Esophagus squamous epithelium (tissue), 5 donors: ENCODE measurements around the gene HMGN3. TPM values are rescaled to one million over a fixed set of nuclear protein-coding genes. Genes with fewer than 3 reads are reported as not detected.

Source experiments
- DNase-seq: peaks from one replicate; lab custom pipeline; 2025; lab: John Stamatoyannopoulos, UW
- H3K27ac ChIP-seq, 4 donors: fragments of 200-600 bp; sonication (generic); one replicate each; pipeline ENCODE4 v1.5.1; 2016 to 2019; ENCODE audit warnings: mild to moderate bottlenecking in 1 of 4
- H3K27me3 ChIP-seq, 4 donors: fragments of 200-600 bp; sonication (generic); 1 replicate in 3 of 4; 2 replicates in 1 of 4; pipeline versions ENCODE4 v1.5.1 to v1.6.0; 2017 to 2021; ENCODE audit warnings: antibody characterized with exemption in 1 of 4
- H3K36me3 ChIP-seq, 3 donors: fragments of 200-600 bp; sonication (generic); one replicate each; pipeline ENCODE4 v1.5.1; 2016 to 2019
- H3K4me1 ChIP-seq, 3 donors: fragments of 200-600 bp; sonication (generic); one replicate each; pipeline ENCODE4 v1.5.1; 2017 to 2019
- H3K4me3 ChIP-seq, 4 donors: fragments of 200-600 bp; sonication (generic); 1 replicate in 3 of 4; 2 replicates in 1 of 4; pipeline ENCODE4 v1.5.1; 2016 to 2019; ENCODE audit warnings: mild to moderate bottlenecking in 2 of 4, moderate library complexity in 1 of 4
- H3K9me3 ChIP-seq, 3 donors: fragments of 200-600 bp; sonication (generic); one replicate each; pipeline ENCODE4 v1.5.1; 2016 to 2019
- CTCF ChIP-seq, 6 experiments: fragments of 450-650 bp in 4 of 6; fragments of 200-600 bp in 2 of 6; sonication (generic) in 2 of 6; IDR thresholded peaks; one replicate each; pipeline ENCODE4 v1.5.1; 2016 to 2019; ENCODE audit warnings: antibody characterized with exemption in 6 of 6, mild to moderate bottlenecking in 4 of 6, moderate library complexity in 4 of 6
- POLR2A ChIP-seq, 4 donors: fragments of 450-650 bp; IDR thresholded peaks; one replicate each; pipeline ENCODE4 v1.6.1; 2017; ENCODE audit warnings: antibody characterized with exemption in 4 of 4, mild to moderate bottlenecking in 4 of 4, moderate library complexity in 3 of 4
- WGBS, 2 donors: methylation state at CpG; one replicate each; pipeline ENCODE4 v1.1.5; 2018; 5-methylcytosine and 5-hydroxymethylcytosine counted together
- intact Hi-C: fragments of 100-400 bp; cut with DNase I; formaldehyde crosslinking; loops from one replicate; pipeline ENCODE4 v1.15.0; 2022
- total RNA-seq, 4 donors: library from RNA; depleted of rRNA; stranded (reverse); fragments of >200 nt; gene quantifications; one replicate each; pipeline ENCODE4 v1.1.0, GENCODE V29; 2016
- donor health status: DM: yes; HTN: yes; CAD: no.

The HMGN3 gene
- total RNA-seq, 4 donors from 2014 or later: 49.3 to 68.5 (median 55.2) TPM

GRCh38 chr6:79158856-79159516, 75.5 kb downstream of the HMGN3 start:
- Histone ChIP-seq H3K27me3 (no peaks in the 10 kb centered on the region), H3K4me1 (no peaks in the 10 kb centered on the region), H3K4me3 (no peak overlapping the region), H3K27ac (no peak overlapping the region), H3K9me3 (no peaks in the 10 kb centered on the region), H3K36me3 (no peaks in the 10 kb centered on the region)
- intact Hi-C loops: no loop called here
- WGBS, 2 donors: 87 to 88% methylated on average over 4 to 5 of the region's 5 CpGs
- TF ChIP-seq CTCF (IDR thresholded peaks at IDR 0.05): no peak
- TF ChIP-seq POLR2A (IDR thresholded peaks at IDR 0.05): no peak
- DNase-seq: no peak

DNA sequence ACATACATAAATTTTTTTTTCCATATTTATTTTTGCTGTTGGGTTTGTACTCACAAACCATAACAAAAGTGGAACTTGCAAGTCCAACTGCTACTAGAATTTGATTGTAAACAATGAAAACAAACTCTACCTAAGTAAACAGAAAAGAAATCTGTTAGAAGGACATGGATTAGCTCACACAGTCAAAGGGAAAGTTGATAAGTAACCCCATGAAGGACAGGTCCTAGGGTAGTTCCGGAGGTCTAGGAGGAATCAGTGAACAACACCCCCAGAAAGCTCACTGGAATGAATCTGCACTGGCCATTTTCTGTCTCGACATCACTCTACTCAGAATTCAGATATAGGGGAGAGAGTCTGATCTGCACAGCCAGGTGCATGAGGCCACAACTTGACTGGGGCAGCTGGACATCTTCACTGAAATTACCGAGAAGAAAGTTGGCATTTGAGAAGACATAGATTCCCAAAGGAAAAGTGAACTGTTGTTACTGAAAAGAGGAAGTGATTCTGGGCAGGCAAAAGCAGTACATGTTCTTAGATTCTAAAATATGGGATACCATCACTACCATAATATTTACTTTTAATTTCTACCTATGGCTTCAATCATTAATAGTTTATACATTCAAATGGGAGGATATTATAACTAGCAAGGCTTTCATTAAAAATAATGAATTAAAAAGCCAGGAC, 76.4 kb downstream of the HMGN3 start:
- DNase-seq: no peak
- Histone ChIP-seq H3K27ac (no peak overlapping the region), H3K4me3 (no peak overlapping the region), H3K27me3 (no peaks in the 10 kb centered on the region), H3K9me3 (no peaks in the 10 kb centered on the region), H3K4me1 (no peaks in the 10 kb centered on the region), H3K36me3 (no peaks in the 10 kb centered on the region)
- whole genome bisulfite sequencing, 2 donors: 70 to 79% methylated on average over 3 of the region's 3 CpGs
- TF ChIP-seq POLR2A (IDR thresholded peaks at IDR 0.05) (no peak), CTCF (IDR thresholded peaks at IDR 0.05) (no peak)
- intact Hi-C loops: no loop called here

DNA sequence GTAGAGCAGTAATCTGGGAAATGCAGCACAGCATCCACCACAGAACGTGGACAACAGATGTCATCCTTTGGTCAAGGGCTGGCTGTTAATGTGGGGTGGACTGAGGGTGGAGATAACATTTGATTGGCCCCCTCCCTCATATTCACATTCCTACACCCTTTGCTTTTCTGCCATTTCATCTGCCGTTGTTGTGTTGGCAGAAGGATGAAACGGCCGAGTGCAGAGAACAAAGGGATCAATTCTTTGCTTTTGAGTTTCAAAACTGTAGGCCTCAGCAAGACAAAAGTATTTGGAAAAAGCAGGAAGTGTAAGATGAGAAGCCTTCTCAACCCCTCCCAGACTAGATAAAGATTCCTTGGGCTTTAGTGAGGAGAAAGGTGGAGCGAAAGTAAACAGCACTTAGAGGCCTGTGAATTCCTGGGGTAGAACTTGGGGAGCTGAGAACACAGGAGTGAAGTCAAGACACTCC, 82.2 kb downstream of the HMGN3 start:
- intact Hi-C loops: no loop called here
- 64 to 71% methylated on average over 5 of the region's 5 CpGs for WGBS, 2 donors

More for the DNA sequence above, 82.2 kb downstream of the HMGN3 start:
- Histone ChIP-seq H3K36me3 (no peaks in the 10 kb centered on the region), H3K27me3 (no peaks in the 10 kb centered on the region), H3K4me1 (no peaks in the 10 kb centered on the region), H3K4me3 (no peak overlapping the region), H3K27ac (no peak overlapping the region), H3K9me3 (no peaks in the 10 kb centered on the region)
- TF ChIP-seq POLR2A (IDR thresholded peaks at IDR 0.05): no peak
- no peak for TF ChIP-seq CTCF (IDR thresholded peaks at IDR 0.05)
- no peak for DNase-seq

Other genes starting within 250 kb of the HMGN3 start
- gene PHIP, start 156.4 kb downstream of the HMGN3 start, total RNA-seq: 10 to 100 TPM; 11.5 to 24.0 (median 17.1) TPM